Measurements from ENCODE around the gene HDAC11. TPM values are rescaled to one million over a fixed set of nuclear protein-coding genes. Genes with fewer than 3 reads are reported as not detected.

The HDAC11 gene
- total and polyA plus RNA-seq, 2 donors (not counting 1 experiment from before 2014, with no cell fraction given): 5.2 to 23.1 TPM

GRCh38 chr3:13544951-13545651, 65.0 kb downstream of the HDAC11 start:
- H3K79me2 ChIP-seq (ENCODE audit: control insufficient read depth, insufficient read depth, low read length): no peaks in the 10 kb centered on the region
- no peak for DNase-seq (ENCODE audit: low read depth in 2 of 2)
- H3K4me2 ChIP-seq (ENCODE audit: extremely low read depth, insufficient read depth, low read length): no peak overlapping the region
- no peak for TF ChIP-seq EZH2 (IDR thresholded peaks at IDR 0.05; ENCODE audit: low read length, missing control alignments)
- TF ChIP-seq, protein P1, sequence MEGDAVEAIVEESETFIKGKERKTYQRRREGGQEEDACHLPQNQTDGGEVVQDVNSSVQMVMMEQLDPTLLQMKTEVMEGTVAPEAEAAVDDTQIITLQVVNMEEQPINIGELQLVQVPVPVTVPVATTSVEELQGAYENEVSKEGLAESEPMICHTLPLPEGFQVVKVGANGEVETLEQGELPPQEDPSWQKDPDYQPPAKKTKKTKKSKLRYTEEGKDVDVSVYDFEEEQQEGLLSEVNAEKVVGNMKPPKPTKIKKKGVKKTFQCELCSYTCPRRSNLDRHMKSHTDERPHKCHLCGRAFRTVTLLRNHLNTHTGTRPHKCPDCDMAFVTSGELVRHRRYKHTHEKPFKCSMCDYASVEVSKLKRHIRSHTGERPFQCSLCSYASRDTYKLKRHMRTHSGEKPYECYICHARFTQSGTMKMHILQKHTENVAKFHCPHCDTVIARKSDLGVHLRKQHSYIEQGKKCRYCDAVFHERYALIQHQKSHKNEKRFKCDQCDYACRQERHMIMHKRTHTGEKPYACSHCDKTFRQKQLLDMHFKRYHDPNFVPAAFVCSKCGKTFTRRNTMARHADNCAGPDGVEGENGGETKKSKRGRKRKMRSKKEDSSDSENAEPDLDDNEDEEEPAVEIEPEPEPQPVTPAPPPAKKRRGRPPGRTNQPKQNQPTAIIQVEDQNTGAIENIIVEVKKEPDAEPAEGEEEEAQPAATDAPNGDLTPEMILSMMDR (conservative IDR thresholded peaks at IDR 0.05 in 1 of 2, IDR thresholded peaks at IDR 0.05 in 1 of 2; ENCODE audit: low read depth in 1 of 2, low read length in 2 of 2): no peak
- no peaks in the 10 kb centered on the region for H3K9me3 ChIP-seq (ENCODE audit: control insufficient read depth, insufficient read depth, low read depth, low read length)
- no peak overlapping the region for H3K9ac ChIP-seq (ENCODE audit: insufficient read depth, low read length)
- H4K20me1 ChIP-seq (ENCODE audit: control insufficient read depth, extremely low read depth, insufficient read depth, low read length): no peaks in the 10 kb centered on the region
- no peaks in the 10 kb centered on the region for H3K36me3 ChIP-seq (ENCODE audit: control insufficient read depth, insufficient read depth, low read length)
- no peak overlapping the region for H2AFZ ChIP-seq (ENCODE audit: low read length)
- no peak overlapping the region for H3K27ac ChIP-seq (ENCODE audit: insufficient read depth, low read length)
- no peak overlapping the region for H3K4me3 ChIP-seq (replicated peaks in 1 of 4; ENCODE audit: control extremely low read depth in 1 of 4, insufficient read depth in 1 of 4, low read depth in 3 of 4, low read length in 4 of 4)
- H3K27me3 ChIP-seq (ENCODE audit: control insufficient read depth, insufficient read depth, low read length): no peaks in the 10 kb centered on the region
- H3K4me1 ChIP-seq (ENCODE audit: control insufficient read depth, extremely low read depth, insufficient read depth, low read length): peaks cover 4% of the 10 kb centered on the region

GRCh38 chr3:13545952-13546454, 65.9 kb downstream of the HDAC11 start:
- Histone ChIP-seq H3K4me3 (replicated peaks in 1 of 4; ENCODE audit: control extremely low read depth in 1 of 4, insufficient read depth in 1 of 4, low read depth in 3 of 4, low read length in 4 of 4) (no peak overlapping the region), H3K9me3 (ENCODE audit: control insufficient read depth, insufficient read depth, low read depth, low read length) (no peaks in the 10 kb centered on the region), H3K4me1 (ENCODE audit: control insufficient read depth, extremely low read depth, insufficient read depth, low read length) (peaks cover 4% of the 10 kb centered on the region), H4K20me1 (ENCODE audit: control insufficient read depth, extremely low read depth, insufficient read depth, low read length) (no peaks in the 10 kb centered on the region), H3K27me3 (ENCODE audit: control insufficient read depth, insufficient read depth, low read length) (no peaks in the 10 kb centered on the region), H3K36me3 (ENCODE audit: control insufficient read depth, insufficient read depth, low read length) (no peaks in the 10 kb centered on the region), H3K27ac (ENCODE audit: insufficient read depth, low read length) (no peak overlapping the region), H3K4me2 (ENCODE audit: extremely low read depth, insufficient read depth, low read length) (no peak overlapping the region), H3K9ac (ENCODE audit: insufficient read depth, low read length) (no peak overlapping the region), H3K79me2 (ENCODE audit: control insufficient read depth, insufficient read depth, low read length) (no peaks in the 10 kb centered on the region), H2AFZ (ENCODE audit: low read length) (no peak overlapping the region)
- DNase-seq (ENCODE audit: low read depth in 2 of 2): no peak
- TF ChIP-seq EZH2 (IDR thresholded peaks at IDR 0.05; ENCODE audit: low read length, missing control alignments): no peak
- TF ChIP-seq, protein P1 (conservative IDR thresholded peaks at IDR 0.05 in 1 of 2, IDR thresholded peaks at IDR 0.05 in 1 of 2; ENCODE audit: low read depth in 1 of 2, low read length in 2 of 2): no peak

DNA sequence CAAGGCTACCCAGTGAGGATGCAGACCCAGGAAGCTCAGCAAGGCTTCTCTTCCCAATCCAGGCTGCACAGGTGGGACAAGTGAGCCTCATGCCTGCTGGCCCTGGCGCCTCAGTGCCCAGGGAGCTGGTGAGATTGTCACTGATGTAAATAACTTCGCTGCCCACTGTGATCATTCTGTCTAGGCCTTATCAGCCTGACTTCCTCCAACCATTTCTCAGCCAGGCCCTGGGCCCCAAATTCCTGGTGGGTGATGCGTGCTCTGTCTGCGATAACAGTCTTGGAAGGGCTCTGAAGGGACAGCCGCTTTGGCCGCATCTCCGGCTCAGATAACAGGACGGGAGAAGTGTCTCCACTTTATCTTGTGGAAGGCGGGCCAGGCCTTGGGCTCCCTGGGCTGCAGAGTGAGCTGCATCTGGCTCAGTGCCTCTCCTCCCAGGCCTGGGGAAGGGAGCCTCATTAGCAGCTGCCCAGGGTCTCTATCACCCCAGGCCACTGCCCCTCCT, 66.6 kb downstream of the HDAC11 start:
- H3K4me1 ChIP-seq (ENCODE audit: control insufficient read depth, extremely low read depth, insufficient read depth, low read length): peaks cover 4% of the 10 kb centered on the region
- peak; percentile 28 to 81 for DNase-seq (ENCODE audit: low read depth in 2 of 2)
- H3K4me2 ChIP-seq (ENCODE audit: extremely low read depth, insufficient read depth, low read length): no peak overlapping the region
- H3K27ac ChIP-seq (ENCODE audit: insufficient read depth, low read length): no peak overlapping the region
- no peaks in the 10 kb centered on the region for H4K20me1 ChIP-seq (ENCODE audit: control insufficient read depth, extremely low read depth, insufficient read depth, low read length)
- no peaks in the 10 kb centered on the region for H3K9me3 ChIP-seq (ENCODE audit: control insufficient read depth, insufficient read depth, low read depth, low read length)
- no peak overlapping the region for H3K9ac ChIP-seq (ENCODE audit: insufficient read depth, low read length)
- no peak overlapping the region for H3K4me3 ChIP-seq (replicated peaks in 1 of 4; ENCODE audit: control extremely low read depth in 1 of 4, insufficient read depth in 1 of 4, low read depth in 3 of 4, low read length in 4 of 4)
- TF ChIP-seq EZH2 (IDR thresholded peaks at IDR 0.05; ENCODE audit: low read length, missing control alignments): no peak
- TF ChIP-seq, protein P1 (conservative IDR thresholded peaks at IDR 0.05 in 1 of 2, IDR thresholded peaks at IDR 0.05 in 1 of 2; ENCODE audit: low read depth in 1 of 2, low read length in 2 of 2): no peak
- no peaks in the 10 kb centered on the region for H3K36me3 ChIP-seq (ENCODE audit: control insufficient read depth, insufficient read depth, low read length)
- H2AFZ ChIP-seq (ENCODE audit: low read length): no peak overlapping the region
- H3K27me3 ChIP-seq (ENCODE audit: control insufficient read depth, insufficient read depth, low read length): no peaks in the 10 kb centered on the region
- no peaks in the 10 kb centered on the region for H3K79me2 ChIP-seq (ENCODE audit: control insufficient read depth, insufficient read depth, low read length)

All from fibroblast of lung (primary cell).